Stimulated activated CD8-positive, alpha-beta memory T cell treated with anti-CD3 and anti-CD28 coated beads, Interleukin-2, amount 100 ng/mL, for 1 hour (primary cell): Measurements from ENCODE around the gene PSTPIP2.
"Not testable (repeated sequence)": the region's sequence is repeated elsewhere in the genome, so short reads cannot be mapped to it uniquely, and the experiment has no call there.

Experiments used
- DNase-seq, 2 donors: peaks; one replicate each; pipeline ENCODE4 v3.0.0-alpha.2; 2020; ENCODE audit warnings: low read depth in 2 of 2

PSTPIP2 gene

DNA sequence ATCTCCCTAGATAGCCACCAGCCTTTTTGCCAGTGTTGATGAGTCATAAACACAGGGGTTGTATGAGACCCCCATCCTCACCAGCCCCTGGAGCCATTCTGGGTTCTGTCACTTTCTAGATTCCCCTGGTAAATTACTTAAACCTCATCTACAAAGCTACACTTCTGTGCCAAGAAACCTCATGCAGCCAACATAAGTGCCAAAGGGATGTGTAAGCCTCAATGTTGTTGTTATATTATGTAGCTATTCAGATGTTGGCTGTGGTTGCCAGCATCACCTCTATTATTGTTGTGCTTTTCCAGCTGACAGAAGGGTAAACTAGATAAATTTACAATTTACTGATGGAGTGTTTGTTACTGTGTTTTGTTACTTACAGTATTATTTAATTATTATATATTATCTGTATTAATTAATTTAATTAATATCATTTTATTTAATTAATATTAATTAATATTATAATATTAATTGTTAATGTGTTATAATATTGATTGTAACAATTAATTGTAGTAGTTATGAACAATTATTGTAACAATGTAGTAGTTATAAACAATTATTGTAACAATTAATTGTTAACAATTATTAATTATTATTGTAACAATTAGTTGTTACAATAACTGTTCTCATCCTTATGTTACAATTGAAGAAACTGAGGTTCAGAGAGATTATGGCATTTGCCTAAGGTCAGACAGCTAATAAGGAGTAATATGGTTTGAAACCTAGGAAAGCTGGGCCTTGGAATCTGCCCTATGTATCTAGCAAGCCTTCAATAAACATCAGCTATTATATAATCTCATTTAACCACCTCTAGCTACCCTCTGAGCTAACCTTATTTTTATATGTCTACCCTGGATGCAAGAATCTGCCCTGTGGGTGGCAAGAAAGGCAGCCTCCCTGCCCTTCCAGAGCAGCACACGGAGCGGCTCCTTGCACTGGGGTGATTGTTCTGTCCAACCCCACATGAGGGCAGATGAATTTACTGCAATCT, 36.1 kb downstream of the PSTPIP2 start:
- no peak for DNase-seq

DNA sequence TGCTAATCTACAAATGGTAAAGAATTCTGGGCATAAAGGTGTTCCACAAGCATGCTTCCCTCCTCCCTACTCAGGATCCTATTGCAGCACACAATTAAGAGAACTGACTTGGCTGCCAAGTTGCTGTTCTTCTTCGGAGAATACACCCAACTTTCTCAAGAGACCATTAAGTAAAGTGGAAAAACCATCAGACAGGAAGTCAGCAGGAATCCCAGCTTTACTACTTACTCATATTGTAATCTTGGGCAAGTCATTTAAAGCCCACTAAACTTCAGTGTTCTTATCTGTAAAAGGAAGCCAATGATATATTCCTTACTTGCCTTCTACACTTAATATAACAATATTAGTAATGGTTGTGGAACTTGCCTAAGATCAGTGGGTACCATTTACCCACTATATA, 37.8 kb downstream of the PSTPIP2 start:
- DNase-seq = no peak

DNA sequence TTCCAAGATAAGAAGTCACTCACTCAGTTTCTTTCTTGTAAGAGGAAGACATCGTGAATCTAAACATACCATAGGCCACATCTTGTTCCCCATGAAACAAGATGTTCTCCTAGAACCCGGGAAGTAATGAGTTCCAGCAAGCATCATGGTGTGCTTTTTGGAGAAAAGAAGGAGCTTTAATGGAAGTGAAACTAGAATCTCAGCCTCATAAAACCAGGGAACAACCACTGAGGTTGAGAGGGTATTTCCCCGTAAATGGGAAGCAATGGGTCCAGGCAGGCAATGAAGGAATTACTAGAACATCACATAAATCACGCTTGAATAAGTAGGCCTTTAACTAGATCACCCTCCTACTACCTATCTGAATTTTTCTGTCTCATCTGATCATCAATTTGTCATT, 40.3 kb downstream of the PSTPIP2 start:
- DNase-seq = no peak

DNA sequence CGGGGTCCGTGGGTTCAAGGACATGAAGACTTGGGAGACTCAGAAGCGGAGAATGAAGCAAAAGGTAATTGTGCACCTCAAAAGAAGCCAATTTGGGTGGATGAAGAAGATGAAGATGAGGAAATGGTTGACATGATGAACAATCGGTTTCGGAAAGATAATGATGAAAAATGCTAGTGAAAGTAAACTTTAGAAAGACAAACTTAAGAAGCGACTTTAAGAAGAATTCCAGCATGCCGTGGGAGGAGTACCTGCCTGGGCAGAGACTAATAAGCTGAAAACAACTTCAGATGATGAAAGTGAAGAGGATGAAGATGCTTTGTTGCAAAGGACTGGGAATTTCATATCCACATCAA, 43.5 kb downstream of the PSTPIP2 start:
- no peak for DNase-seq

DNA sequence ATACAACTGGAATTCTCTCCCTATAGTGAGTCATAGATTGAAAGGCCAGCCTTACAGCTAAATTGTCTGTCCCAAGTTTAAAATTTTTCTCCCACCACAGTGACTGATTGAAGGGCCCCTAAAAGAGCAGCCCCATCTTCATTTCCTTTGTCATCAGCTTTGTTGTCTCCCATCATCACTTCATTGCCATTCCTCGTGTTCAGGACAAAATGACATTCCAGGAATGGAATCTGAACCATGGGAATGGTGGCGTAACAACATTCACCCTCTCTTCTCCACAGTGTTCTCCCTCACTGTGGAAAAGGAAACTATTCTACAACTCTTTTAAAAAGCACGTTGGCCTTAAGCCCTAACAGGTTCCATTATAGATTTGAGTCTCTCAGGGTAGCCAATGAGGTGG, 52.1 kb downstream of the PSTPIP2 start:
- DNase-seq = no peak

DNA sequence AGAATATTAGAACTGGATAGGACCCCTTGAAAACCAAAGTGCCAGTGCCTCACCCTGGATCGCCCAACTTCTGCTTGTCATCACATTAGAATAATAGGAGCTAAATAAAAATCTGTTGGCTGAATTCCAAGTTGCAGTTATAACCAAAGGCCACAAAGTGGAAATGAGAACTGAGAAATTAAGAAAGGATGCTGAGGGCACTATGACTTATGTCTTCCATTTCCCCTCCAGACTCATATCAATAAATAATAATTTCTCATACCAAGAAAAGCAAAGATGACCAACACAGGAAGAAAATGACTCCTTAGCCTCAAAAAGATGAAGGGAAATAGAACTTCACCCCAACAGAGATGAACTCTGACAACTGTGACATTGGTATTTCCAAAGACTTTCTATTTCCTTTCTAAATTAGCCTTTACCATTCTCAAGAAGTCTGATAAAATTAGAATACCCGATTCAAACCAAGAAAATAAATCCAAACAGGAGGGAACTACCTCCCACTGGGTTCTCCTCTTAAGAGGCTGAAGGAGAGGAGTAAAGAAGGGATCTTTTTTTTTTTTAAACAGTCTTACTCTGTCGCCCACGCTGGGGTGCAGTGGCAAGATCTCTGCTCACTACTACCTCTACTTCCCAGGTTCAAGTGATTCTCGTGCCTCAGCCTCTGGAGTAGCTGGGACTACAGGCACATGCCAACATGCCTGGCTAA, 58.4 kb downstream of the PSTPIP2 start:
- no peak for DNase-seq

DNA sequence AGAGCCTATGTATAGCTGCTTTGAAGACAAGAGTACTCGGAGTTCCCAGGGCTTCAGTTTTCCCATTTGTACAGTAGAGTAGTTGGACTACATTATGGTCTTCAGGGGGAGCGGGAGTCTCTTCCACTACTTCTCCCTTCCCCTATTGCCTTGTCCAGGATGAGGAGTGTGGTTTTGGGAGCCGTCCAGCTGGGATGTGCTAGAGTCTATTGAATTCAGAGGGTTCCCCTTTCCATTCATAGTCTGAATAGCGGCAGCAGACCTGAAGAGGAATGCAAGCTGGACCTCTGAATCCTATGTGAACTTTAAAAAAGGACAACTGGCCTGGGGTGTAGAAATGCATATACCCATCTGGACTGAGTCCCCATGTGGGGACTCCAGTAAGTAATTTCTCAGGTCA, 61.4 kb downstream of the PSTPIP2 start:
- DNase-seq = no peak

DNA sequence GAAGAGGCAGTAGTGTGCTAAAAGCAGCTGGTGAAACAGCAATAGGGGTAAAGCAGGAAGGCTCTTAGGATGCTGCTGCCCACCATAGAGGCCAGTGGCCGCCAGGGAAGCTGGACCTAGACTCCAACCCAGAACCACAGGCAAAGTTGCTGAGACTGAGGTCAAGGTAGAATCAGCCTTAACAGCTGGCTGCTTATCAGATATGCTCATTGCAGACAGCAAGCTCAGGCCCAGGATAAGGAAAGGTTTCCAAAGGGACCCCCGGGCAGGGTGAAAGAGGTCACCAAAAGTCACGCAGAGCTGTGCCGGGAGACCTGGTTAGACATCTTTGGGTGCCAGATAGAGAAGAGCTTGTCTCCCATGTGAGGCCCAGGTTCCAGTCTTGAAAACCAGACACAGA, 62.0 kb downstream of the PSTPIP2 start:
- DNase-seq = no peak

DNA sequence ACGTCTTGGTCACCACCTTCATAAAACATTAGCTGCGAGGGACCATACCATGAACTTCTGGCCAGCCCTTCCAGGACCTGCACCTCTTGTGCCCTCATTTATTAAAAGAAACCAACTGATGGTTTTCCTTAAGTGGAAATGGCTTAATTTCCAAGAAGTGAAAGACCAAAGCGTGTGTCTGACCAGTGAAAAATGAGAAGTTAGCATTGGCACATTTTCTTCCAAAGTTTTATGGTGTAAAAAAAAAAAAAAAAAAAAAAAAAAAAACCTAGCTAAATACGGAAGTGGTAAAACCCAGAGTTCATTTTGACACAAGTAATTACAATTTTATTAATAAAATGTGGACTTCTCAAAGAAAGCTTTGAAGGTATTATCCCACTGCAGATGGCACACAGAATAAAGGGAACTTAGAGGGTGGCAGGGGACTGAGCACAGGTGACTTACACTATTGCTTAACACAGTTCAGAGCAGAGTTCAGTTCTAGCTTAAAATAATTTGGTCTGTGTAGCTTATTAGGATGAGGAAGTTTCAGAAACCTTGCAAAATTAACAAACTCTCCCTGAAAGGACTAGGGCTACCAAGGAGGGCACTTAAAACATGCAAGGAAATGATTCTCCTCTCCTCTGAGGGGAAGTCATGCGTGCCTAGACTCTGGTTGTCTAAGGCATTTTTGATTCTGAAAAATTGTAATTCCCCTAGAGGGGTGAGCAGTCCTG, 62.8 kb downstream of the PSTPIP2 start:
- DNase-seq = no peak

DNA sequence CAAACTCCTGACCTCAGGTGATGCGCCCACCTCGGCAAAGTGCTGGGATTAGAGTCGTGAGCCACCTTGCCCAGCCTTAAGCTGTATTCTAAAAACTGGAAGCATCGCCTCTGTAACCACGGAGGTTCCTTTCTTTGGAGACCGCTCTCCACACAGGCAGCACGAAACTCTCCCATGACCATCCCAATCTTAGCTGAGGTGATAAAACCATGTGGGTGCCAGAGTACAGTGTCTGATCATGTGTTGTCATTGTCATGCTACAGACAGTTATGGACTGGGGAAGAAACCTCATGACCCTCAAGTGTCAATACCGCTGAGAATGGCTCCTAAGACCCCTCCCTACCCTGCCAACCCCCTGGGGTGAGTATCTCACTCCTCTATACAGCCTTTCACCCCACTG, 63.5 kb downstream of the PSTPIP2 start:
- no peak for DNase-seq

DNA sequence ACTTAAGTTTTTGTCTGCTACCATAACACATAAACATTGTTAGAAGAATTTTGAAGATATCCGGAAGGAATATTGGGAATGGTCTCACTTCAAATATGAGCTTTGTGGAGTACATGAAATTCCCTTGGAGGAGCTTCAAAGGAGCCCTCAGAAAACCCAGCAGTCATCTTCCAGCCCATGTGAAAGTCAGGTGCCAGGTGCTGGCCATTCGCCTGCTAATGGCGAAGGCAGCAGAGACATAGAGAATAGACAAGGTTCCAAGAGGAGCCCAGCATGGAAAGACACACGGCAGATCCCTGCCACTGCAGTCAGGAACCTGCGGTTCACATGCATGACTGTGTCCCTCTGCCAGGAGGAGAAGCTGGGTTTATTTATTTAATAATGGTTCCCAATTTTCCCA, 64.9 kb downstream of the PSTPIP2 start:
- no peak for DNase-seq

DNA sequence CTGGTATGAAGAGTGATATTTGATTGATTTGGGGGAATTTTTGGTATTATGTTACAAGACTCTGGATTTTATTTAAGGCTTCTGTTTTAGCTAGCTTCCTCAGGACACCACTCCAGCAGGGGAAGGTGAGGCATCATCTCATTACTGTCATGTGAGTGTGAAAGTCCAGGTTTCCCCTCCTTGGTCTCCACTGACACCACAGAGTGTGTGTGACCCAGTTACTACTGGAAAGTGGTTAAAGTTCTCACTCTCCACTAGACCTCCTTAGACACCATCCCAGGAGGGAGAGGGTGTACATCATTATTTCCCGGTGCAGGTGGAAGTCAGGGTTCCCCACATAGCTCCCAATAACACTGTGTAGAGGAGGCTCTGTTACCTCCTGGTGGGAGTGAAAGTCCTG, 69.1 kb downstream of the PSTPIP2 start:
- DNase-seq = no peak

DNA sequence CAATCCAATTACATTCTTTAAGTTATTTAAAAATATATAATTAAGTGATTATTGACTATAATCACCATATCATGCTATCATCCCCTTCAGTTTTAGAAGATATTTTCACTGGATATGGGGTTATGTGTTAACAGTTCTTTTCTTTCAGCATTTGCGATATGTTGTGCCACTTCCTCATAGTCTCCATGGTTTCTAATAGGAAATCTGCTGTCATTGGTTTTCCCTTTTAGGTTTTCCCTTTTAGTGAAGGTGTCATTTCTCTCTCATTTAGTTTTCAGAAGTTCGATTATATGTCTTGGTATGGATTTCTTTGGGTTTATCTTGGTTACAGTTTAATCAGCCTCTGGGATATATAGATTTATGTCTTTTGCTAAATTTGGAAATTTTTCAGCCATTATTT, 70.2 kb downstream of the PSTPIP2 start:
- no peak for DNase-seq

DNA sequence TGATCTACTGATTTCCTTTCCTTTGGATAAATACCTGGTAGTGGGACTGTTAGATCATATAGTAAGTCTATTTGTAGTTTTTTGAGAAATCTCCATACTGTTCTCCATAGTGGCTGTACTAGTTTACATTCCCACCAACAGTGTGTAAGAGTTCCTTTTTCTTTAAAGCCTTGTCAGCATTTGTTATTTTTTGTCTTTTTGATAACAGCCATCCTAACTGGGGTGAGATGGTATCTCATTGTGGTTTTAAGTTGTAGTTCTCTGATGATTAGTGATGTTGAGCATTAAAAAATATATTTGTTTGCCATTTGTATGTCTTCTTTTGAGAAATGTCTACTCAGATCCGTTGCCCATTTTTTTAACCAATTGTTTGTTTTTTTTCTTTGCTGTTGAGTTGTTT, 71.0 kb downstream of the PSTPIP2 start:
- DNase-seq = no peak

DNA sequence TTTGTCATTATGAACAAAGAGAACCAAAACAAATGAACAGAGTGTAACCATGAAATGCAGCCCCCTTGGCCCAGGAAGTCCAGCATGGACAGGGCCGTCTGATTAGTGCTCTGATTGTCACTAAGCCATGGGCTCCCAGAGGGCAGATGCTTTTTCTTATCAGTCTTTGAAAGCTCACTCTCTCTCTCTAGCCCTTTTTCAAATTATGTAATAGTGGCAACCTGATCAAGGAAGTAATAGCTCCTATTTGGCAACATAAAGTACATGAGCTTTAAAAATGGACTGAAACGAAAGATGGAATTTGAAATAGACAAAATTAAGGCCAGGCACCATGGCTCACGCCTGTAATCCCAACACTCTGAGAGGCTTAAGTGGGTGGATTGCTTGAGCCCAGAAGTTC, 72.5 kb downstream of the PSTPIP2 start:
- no peak for DNase-seq

DNA sequence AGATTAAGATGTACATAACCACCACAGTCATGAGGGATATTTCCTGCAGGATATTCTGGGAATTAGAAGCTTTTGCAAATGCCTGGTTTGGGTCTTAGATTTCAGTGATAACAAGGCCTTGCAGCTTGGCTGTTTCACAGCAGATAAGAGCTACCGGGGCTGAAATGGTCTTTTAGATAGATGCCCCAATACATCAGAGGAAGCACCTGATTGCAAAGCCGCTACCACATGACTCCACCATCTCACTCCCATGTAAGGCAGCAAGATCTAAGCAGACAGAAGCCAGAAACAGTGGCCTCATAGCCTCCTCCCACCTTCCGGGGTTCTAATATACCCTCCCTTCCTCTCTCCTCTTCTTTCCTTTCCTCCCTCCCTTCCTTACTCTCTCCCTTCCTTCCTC, 73.8 kb downstream of the PSTPIP2 start:
- peak in 1 of 2 donors; percentile 2 for DNase-seq

DNA sequence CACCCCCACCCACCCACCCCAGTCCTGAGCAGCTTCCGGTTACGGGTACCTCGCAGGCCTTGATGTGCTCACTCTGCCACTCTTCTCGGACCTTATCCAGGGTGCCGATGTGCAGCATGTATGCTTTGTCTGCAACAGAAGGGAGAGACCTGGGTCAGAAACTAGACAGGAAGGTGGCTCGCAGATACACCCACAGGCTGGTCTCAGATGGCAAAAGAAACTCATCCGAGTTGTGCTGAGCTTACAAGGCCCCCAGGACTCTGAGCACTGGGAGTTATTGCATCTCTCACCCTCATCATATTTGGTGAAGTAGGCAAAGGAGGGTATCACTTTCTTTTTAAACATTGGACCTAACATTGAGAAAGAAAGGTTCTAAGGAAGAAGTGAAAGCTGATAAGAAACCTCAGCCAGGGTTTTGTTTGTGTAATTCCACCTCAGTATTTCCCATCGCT, 74.3 kb downstream of the PSTPIP2 start:
- peak in 1 of 2 donors; percentile 4 for DNase-seq

DNA sequence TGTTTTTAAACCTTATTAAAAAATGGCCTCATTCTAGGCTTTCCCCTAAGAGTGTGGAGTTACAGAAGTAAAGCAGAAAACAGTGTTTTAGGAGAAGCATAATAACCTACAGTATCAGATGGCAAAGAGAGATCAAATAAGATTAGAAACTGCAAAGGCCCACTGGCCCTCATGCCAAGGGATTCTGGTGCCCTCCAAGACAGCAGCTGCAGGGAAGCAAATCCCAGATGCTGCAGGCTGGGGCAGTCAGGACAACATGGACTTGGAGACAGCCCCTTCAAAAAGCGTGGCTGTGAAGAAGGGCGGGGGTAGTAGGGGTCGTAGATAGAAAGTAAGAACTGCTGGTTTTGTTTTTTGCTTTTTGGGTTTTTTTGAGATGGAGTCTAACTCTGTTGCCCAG, 76.6 kb downstream of the PSTPIP2 start:
- no peak for DNase-seq

DNA sequence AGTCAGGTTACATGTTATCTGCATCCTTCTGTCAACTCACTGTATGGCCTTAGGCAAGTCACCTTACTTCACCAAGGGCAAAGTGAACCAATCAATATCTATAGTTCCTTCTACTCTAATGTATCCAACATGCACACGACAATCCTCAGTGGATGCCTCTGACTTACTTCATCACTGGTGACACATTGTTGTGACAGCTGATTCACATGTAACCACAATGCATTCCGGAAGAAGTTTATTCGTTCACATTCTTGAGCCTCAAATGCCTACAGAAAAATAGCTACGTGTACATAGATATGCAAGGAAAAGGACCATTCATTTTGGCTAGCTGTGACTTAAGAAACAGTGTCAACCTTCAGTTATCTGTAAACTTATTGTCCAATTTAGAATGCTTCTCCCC, 78.6 kb downstream of the PSTPIP2 start:
- DNase-seq = no peak

DNA sequence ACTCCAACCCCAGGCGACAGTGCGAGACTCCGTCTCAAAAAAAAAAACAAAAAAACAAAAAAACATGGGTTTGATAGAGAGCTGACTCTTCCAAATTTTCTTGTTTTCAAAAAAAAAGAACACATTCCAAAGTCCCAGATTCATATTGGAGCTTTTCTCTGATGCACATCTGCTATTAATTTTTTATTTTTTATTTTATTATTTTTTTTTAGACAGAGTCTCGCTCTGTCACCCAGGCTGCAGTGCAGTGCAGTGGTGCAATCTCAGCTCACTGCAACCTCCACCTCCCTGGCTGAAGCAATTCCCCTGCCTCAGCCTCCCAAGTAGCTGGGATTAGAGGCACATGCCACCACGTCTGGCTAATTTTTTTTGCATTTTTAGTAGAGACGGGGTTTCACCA, 79.5 kb downstream of the PSTPIP2 start:
- DNase-seq = not testable (repeated sequence)

DNA sequence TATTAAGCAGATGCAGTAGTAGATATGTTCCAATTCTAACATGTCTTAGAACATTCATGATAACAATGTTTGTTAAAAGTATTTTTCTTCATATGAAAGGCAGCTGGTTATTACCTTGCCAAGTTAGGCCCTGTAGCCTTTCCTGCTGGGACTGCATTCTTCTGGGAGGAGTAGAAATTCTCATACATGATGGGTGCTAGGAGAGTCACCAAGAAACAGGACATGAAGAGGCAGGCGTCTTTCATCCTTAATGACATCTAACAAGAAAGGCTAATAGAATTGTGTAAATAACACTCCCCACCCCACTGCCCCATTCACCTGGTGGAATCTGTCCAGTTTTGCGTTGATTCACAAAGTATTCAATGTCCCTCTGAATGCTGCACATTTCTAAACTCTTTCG, 80.3 kb downstream of the PSTPIP2 start:
- DNase-seq = no peak

DNA sequence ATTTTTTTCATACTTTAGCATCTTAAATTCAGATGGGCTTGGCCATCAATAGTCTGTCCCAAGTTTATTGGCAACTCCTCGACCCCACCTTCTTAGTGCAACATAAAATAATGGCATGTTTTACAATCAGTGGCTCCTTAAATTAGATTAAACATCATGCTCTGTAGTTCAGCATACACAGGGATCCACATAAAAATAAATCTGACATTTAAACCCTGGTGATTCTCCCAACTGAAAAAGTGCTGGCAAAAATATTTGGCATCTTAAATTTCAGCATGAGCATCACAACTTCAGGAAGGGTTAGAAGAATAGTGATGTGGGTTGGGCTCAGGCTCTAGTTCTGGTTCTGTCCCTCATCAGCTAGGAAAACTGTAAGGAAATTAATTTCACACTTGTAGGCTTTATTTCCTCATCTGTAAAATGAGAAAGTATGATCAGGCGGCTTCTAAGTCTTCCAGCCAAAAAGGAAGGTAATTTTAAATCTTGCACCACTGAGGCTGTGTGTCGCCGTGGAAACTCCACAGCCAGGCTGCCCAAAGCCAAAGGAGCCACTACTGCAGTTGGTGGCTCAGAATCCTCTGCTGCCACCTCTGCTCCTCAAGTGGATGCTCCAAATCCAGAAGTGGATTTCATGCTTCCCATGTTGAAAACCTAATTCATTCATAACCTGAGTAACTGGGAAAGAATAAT, 87.4 kb downstream of the PSTPIP2 start:
- no peak for DNase-seq
